Smooth muscle cell (in vitro differentiated cells): ENCODE data around the gene NAA20. TPM values are rescaled to one million over a fixed set of nuclear protein-coding genes. Genes with fewer than 3 reads are reported as not detected.

Experiments
- DNase-seq: peaks from one replicate; lab custom pipeline; 2025; ENCODE audit not compliant: unreplicated experiment; lab: John Stamatoyannopoulos, UW
- H2AFZ ChIP-seq: fragments of 200-600 bp; sonication (generic); 2 replicates; pipeline ENCODE4 v1.6.0; 2016; ENCODE audit warnings: antibody characterized with exemption, low read depth, mild to moderate bottlenecking
- H3F3A ChIP-seq: fragments of 200-600 bp; sonication (generic); 2 replicates; pipeline ENCODE4 v1.6.0; 2017; ENCODE audit warnings: antibody characterized with exemption, low read depth
- H3K27ac ChIP-seq: fragments of 200-600 bp; sonication (generic); 2 replicates; pipeline ENCODE4 v1.5.1; 2016; ENCODE audit warnings: low read depth, mild to moderate bottlenecking
- H3K27me3 ChIP-seq: fragments of 200-600 bp; sonication (generic); 2 replicates; pipeline ENCODE4 v1.6.1; 2016; ENCODE audit warnings: low read depth, mild to moderate bottlenecking
- H3K36me3 ChIP-seq: fragments of 200-600 bp; sonication (generic); 2 replicates; pipeline ENCODE4 v1.5.1; 2016; ENCODE audit warnings: low read depth
- H3K4me1 ChIP-seq: fragments of 200-600 bp; sonication (generic); 2 replicates; pipeline ENCODE4 v1.5.1; 2016; ENCODE audit warnings: low read depth
- H3K4me2 ChIP-seq: fragments of 200-600 bp; sonication (generic); 2 replicates; pipeline ENCODE4 v1.6.0; 2016; ENCODE audit warnings: mild to moderate bottlenecking
- H3K4me3 ChIP-seq: fragments of 200-600 bp; sonication (generic); 2 replicates; pipeline ENCODE4 v1.5.1; 2016; ENCODE audit warnings: mild to moderate bottlenecking
- H3K79me2 ChIP-seq: fragments of 200-600 bp; sonication (generic); 2 replicates; pipeline ENCODE4 v1.6.0; 2016; ENCODE audit warnings: low read depth, mild to moderate bottlenecking
- H3K9ac ChIP-seq: fragments of 200-600 bp; sonication (generic); 2 replicates; pipeline ENCODE4 v1.6.0; 2016; ENCODE audit warnings: low read depth
- H3K9me3 ChIP-seq: fragments of 200-600 bp; sonication (generic); replicated peaks from 2 replicates; pipeline ENCODE4 v1.5.1; 2016; ENCODE audit warnings: low read depth
- H4K20me1 ChIP-seq: fragments of 200-600 bp; sonication (generic); 2 replicates; pipeline ENCODE4 v1.6.0; 2016; ENCODE audit warnings: low read depth
- CTCF ChIP-seq: fragments of 200-600 bp; sonication (generic); IDR thresholded peaks from 2 replicates; pipeline ENCODE4 v1.5.1; 2017; ENCODE audit warnings: borderline replicate concordance, mild to moderate bottlenecking, antibody characterized with exemption; ENCODE audit not compliant: insufficient read depth, poor library complexity, severe bottlenecking
- WGBS: methylation state at CpG from one replicate; pipeline ENCODE4 v1.1.7; 2016; ENCODE audit warnings: low lambda C conversion rate; 5-methylcytosine and 5-hydroxymethylcytosine counted together
- polyA plus RNA-seq: library from polyadenylated mRNA; unstranded; fragments of >200 nt; fragmentation: Nextera tagmentation; extraction: Ambion mirVana; gene quantifications from 2 replicates; pipeline ENCODE4 v1.2.1, GENCODE V29; 2016
- total RNA-seq: library from RNA; depleted of rRNA; stranded (reverse); fragments of >200 nt; gene quantifications from 2 replicates; pipeline ENCODE4 v1.2.3, GENCODE V29; 2014

The NAA20 gene
- total and polyA plus RNA-seq, 2 experiments from 2014 or later: 49.4 to 96.9 TPM

GRCh38 chr20:20034486-20034885 is 17.3 kb downstream of the NAA20 start:
- H3F3A ChIP-seq: peaks cover 14% of the 10 kb centered on the region
- 80% methylated on average over 4 of the region's 4 CpGs for WGBS
- peaks cover 8% of the 10 kb centered on the region for H4K20me1 ChIP-seq
- peaks cover 52% of the 10 kb centered on the region for H3K36me3 ChIP-seq
- no peak overlapping the region for H3K27ac ChIP-seq
- H3K4me1 ChIP-seq: no peaks in the 10 kb centered on the region
- TF ChIP-seq CTCF: no peak
- H3K9ac ChIP-seq: no peak overlapping the region
- H3K27me3 ChIP-seq: no peaks in the 10 kb centered on the region
- H2AFZ ChIP-seq: no peak overlapping the region
- H3K4me3 ChIP-seq: no peak overlapping the region
- no peaks in the 10 kb centered on the region for H3K79me2 ChIP-seq
- DNase-seq: no peak
- no peaks in the 10 kb centered on the region for H3K9me3 ChIP-seq
- no peak overlapping the region for H3K4me2 ChIP-seq

GRCh38 chr20:20036756-20037155 is 19.6 kb downstream of the NAA20 start:
- Histone ChIP-seq H3K9ac (no peak overlapping the region), H4K20me1 (peaks cover 3% of the 10 kb centered on the region), H3K79me2 (no peaks in the 10 kb centered on the region), H3K27me3 (no peaks in the 10 kb centered on the region), H3K4me1 (no peaks in the 10 kb centered on the region), H3K4me3 (no peak overlapping the region), H3K4me2 (no peak overlapping the region), H3K27ac (no peak overlapping the region), H2AFZ (no peak overlapping the region), H3K36me3 (peaks cover 55% of the 10 kb centered on the region), H3F3A (peaks cover 14% of the 10 kb centered on the region), H3K9me3 (no peaks in the 10 kb centered on the region)
- 96% methylated on average over 3 of the region's 3 CpGs for WGBS
- no peak for TF ChIP-seq CTCF
- DNase-seq: no peak

GRCh38 chr20:20037960-20038359 is 20.8 kb downstream of the NAA20 start:
- H3K9ac ChIP-seq: no peak overlapping the region
- H3K9me3 ChIP-seq: no peaks in the 10 kb centered on the region
- no peak for DNase-seq
- H3K4me2 ChIP-seq: no peak overlapping the region
- no peak overlapping the region for H3K27ac ChIP-seq
- no peaks in the 10 kb centered on the region for H3K27me3 ChIP-seq
- peaks cover 14% of the 10 kb centered on the region for H3F3A ChIP-seq
- H3K4me3 ChIP-seq: no peak overlapping the region
- H4K20me1 ChIP-seq: no peaks in the 10 kb centered on the region
- peaks cover 52% of the 10 kb centered on the region for H3K36me3 ChIP-seq
- no peaks in the 10 kb centered on the region for H3K79me2 ChIP-seq
- no peak for TF ChIP-seq CTCF
- no peaks in the 10 kb centered on the region for H3K4me1 ChIP-seq
- H2AFZ ChIP-seq: no peak overlapping the region
- WGBS: 80% methylated on average over 5 of the region's 5 CpGs

GRCh38 chr20:20038586-20038985 is 21.4 kb downstream of the NAA20 start:
- no peak overlapping the region for H3K4me3 ChIP-seq
- H3K4me2 ChIP-seq: no peak overlapping the region
- peaks cover 14% of the 10 kb centered on the region for H3F3A ChIP-seq
- H3K27me3 ChIP-seq: no peaks in the 10 kb centered on the region
- no peaks in the 10 kb centered on the region for H3K4me1 ChIP-seq
- no peaks in the 10 kb centered on the region for H4K20me1 ChIP-seq
- no peak overlapping the region for H2AFZ ChIP-seq
- no peak overlapping the region for H3K27ac ChIP-seq
- no peaks in the 10 kb centered on the region for H3K79me2 ChIP-seq
- H3K36me3 ChIP-seq: peaks cover 52% of the 10 kb centered on the region
- no peak for DNase-seq
- WGBS: 97% methylated on average over 6 of the region's 6 CpGs
- no peak for TF ChIP-seq CTCF
- H3K9ac ChIP-seq: no peak overlapping the region
- no peaks in the 10 kb centered on the region for H3K9me3 ChIP-seq
